ENCODE results near the gene IGFL2.
"Not testable (repeated sequence)": the region's sequence is repeated elsewhere in the genome, so short reads cannot be mapped to it uniquely, and the experiment has no call there.

Gene IGFL2

DNA sequence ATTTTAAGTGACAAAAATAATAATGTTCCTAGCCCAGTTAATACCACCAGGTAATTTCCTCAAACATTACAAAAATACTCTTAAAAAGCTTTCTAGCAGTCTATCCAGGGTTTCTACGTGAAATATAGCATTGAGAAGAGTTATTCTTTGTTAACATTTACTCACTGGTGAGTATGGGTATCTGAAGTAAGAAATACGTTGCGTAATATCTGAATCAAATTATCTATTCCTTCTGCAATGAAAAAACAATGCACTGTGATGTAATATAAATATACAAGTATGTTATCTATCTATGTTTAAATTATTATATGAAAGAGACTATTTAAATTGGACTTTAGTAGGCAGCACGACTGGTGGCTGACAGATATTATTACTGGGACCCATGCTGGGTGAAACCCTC lies 5.7 kb upstream of the IGFL2 start:
- no peak for DNase-seq (ENCODE audit: low spot score)

DNA sequence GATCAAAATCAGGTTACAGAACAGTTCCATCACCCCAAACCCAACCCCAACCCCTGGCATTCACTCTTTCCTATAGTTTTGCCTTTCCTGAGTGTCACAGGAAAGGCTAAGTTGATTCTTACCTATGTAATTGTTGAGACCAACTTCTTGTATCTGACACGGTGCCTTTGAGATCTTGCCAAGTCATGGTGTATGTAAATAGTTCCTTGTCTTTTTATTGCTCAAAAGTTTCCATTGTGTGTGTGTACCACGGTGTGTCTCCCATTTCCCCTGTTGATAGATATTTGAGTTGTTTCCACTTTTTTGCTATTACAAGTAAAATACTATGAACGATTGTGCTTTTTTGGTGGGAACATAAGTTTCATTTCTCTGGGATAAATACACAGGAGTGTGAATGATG lies 3.3 kb upstream of the IGFL2 start:
- no peak for DNase-seq (ENCODE audit: low spot score)

- no peak for DNase-seq (ENCODE audit: low spot score)
Observed at GRCh38 chr19:46147166-46147740, 785 bp upstream of the IGFL2 start.

DNA sequence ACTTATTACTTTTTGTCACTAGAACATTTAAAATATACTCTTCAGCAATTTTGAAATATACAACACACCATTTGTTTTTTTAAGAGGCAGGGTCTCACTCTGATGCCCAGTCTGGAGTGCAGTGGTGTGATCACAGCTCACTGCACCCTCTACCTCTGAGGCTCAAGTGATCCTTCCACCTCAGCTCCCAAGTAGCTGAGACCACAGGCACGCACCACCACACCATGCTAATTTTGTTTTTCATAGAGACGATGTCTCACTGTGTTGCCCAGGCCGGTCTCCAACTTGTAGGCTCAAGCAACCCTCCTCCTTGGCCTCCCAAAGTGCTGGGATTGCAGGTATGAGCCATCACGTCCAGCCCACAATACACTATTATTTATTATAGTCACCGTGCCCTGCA lies 2.6 kb downstream of the IGFL2 start:
- no peak for DNase-seq (ENCODE audit: low spot score)

- no peak for DNase-seq (ENCODE audit: low spot score)
Observed at GRCh38 chr19:46155237-46155636, 7.2 kb downstream of the IGFL2 start.

DNA sequence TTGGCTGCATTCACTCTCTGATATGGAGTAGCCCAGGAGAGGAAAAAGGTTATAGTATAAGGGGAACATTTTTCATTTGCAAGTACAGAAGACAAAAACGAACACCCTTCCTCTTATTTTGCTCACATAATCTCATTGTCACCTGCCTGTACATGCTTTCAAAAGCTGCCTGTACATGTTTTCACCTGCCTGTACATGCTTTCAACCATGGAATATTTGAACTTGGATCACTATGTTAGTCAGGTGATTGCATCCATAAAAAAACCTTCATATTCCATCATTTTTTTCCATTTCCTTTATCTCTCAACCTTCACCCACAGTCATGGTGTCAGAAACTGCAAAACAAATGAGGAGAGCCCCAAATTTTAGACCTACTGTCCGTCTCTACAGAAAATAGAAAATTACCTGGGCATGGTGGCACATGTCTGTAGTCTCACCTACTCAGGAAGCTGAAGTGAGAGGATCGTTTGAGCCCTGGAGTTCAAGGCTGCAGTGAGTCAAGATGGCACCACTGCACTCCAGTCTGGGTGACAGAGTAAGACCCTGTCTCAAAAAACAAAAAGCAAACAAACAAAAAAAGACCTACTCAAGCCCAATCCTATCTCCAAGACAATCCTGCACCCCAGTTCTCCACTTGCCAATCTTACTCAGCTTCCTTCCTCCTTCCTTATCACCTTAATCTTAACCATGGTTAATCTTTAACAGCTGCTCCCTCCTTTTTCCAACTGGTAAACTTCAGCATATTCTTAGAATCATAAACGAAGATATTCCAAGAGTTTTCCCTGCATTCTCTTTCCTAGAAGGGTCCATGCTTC lies 11.6 kb downstream of the IGFL2 start:
- no peak for DNase-seq (ENCODE audit: low spot score)

DNA sequence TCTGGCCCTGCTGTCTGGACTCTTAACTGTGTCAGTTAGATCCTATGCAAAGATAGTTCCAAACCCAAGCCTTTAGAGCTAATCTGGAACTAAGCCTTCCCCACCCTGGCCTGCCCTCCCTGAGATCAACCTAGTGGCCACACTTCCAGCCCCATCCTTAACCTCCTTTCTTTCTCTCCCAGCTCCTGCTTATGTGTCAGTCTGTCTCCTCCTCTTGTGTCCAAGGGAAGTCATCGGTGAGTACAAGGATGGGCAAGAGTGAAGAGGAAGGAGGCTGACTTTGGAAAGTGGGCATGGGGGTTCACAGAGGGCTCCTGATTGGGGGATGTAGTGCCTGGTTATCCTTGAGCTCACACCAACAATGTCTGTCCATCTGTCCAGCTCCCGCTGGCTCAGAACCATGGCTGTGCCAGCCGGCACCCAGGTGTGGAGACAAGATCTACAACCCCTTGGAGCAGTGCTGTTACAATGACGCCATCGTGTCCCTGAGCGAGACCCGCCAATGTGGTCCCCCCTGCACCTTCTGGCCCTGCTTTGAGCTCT lies 12.3 kb downstream of the IGFL2 start:
- no peak for DNase-seq (ENCODE audit: low spot score)

GRCh38 chr19:46161642-46162257 lies 13.7 kb downstream of the IGFL2 start:
- not testable (repeated sequence) for DNase-seq (ENCODE audit: low spot score)

- no peak for DNase-seq (ENCODE audit: low spot score)
Observed at GRCh38 chr19:46162731-46163130, 14.7 kb downstream of the IGFL2 start.

GRCh38 chr19:46173886-46174480 lies 25.9 kb downstream of the IGFL2 start:
- no peak for DNase-seq (ENCODE audit: low spot score)

DNA sequence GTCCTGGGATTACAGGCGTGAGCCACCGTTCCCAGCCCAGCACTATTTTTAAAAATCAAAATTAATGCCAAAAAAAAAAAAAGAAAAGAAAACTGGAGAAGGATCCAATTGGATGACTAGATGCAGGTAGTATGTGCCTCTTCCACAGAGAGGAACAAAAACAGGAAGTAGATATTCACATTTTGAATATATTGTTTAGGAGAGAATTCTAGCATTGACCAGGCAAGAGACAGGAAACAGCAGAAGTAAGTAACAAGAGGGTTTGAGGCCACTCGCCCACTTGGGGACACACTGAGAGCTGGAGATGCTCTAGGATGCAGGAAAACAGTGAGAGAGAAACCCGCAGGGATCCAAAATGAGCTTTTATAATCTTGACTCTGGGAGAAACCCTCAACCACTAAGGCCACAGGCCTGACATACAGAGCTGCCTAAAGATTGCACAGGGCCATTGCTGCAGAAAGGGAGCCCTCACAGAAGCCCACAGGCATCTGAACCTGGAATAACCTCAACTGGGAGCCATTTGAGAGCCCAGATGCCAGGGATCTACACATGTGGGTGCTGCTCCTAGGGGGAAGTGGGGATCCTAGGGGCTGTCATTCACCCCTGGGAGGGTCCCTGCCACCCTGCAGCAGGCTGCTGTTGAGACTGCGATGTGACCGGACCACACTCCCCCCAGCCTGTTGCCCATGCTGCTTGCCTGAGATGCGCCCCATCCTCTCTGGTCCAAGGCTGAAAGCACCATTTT lies 28.2 kb downstream of the IGFL2 start:
- no peak for DNase-seq (ENCODE audit: low spot score)

GRCh38 chr19:46179076-46179759 lies 31.2 kb downstream of the IGFL2 start:
- DNase-seq (ENCODE audit: low spot score), result no peak

GRCh38 chr19:46180701-46181387 lies 32.8 kb downstream of the IGFL2 start:
- no peak for DNase-seq (ENCODE audit: low spot score)

DNA sequence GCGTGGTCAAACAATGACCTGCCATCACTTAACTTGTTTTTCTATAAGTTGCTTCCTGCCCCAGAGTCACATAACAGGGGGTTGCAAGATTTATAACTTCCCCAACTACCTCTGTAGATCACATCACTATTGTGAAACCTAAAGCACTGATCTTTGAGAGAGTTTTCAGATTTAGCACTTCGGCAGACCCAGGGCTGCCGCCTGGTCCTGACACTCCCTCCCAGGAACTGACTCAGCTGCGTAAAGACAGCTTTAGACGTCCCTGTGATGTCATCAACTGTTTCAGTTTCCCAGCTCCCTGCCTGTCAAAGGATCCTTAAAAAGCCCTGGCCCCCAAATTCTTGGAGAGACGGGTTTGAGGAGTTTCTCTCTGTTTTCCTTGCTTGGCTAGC lies 33.3 kb downstream of the IGFL2 start:
- no peak for DNase-seq (ENCODE audit: low spot score)

GRCh38 chr19:46182476-46182875 lies 34.4 kb downstream of the IGFL2 start:
- DNase-seq (ENCODE audit: low spot score), result no peak

GRCh38 chr19:46184775-46185710 lies 37.0 kb downstream of the IGFL2 start:
- not testable (repeated sequence) for DNase-seq (ENCODE audit: low spot score)

DNA sequence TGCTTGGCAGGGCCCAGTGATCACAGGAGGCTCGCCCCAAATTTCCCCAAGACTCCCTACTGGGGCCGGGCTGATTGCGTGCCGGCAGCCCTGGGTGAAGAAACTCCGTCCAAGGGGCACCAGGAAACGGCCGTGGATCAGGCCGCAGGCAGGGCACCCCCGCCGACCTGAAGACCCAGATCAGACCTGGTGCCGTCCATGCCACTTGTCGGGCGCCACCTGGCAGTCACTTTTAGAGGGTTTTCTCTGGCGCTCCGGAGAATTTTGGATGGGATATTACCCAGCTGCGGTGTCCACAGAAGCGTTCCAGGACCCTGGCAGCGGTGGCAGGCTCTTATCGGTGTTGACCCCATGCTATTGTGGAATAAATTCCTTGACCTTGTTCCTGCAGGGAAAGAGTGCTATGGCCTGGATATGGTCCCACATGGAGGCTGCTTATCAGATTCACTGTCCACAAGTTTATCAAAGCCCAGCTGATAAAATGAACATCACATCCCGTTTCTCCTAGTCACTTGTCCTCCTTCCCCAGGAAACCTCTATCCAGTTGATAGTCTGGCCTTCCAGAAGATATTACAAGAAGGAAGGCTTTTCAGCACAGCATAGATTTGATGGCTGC lies 38.2 kb downstream of the IGFL2 start:
- no peak for DNase-seq (ENCODE audit: low spot score)

GRCh38 chr19:46186717-46187101 lies 38.7 kb downstream of the IGFL2 start:
- no peak for DNase-seq (ENCODE audit: low spot score)
